IMR-90 (cell line): Measurements from ENCODE around the gene AKR1C2. TPM values are rescaled to one million over a fixed set of nuclear protein-coding genes. Genes with fewer than 3 reads are reported as not detected.

ENCODE experiments used
- ATAC-seq: fragments of 200-7000 bp; cut with Tn5 transposase; 2 replicates; pipeline ENCODE4 v1.9.1; 2020; ENCODE audit warnings: low read depth, mild to moderate bottlenecking, moderate library complexity
- BruUV-seq: library from RNA; stranded (reverse); fragments of 400-500 nt; replicated peaks from 2 replicates; lab custom pipeline; 2021; lab: Mats Ljungman, UMichigan
- CTCF ChIA-PET: fragments of 300-600 bp; formaldehyde crosslinking; extraction: SDS; loops from one replicate; lab custom pipeline; 2021; ENCODE audit warnings: antibody characterized with exemption; lab: Yijun Ruan, JAX
- POLR2A ChIA-PET: fragments of 300-600 bp; sonication (Branson Sonifier 250); formaldehyde crosslinking; loops from one replicate; lab custom pipeline; 2022; ENCODE audit warnings: antibody characterized with exemption; ENCODE audit not compliant: unreplicated experiment; lab: Charles Lee
- DNase-seq: peaks from one replicate; pipeline ENCODE4 v3.0.0; 2013
- H2AFZ ChIP-seq: replicated peaks from 2 replicates; pipeline ENCODE3; 2013; ENCODE audit warnings: low read length, mild to moderate bottlenecking; ENCODE audit not compliant: poor library complexity
- H2AK5ac ChIP-seq: 2 replicates; pipeline ENCODE4 v1.6.1; 2013; ENCODE audit warnings: low read depth, low read length, inconsistent platforms
- H2AK9ac ChIP-seq: replicated peaks from 2 replicates; pipeline ENCODE3; 2013; ENCODE audit warnings: mild to moderate bottlenecking, low read depth, low read length, moderate library complexity; ENCODE audit not compliant: poor library complexity
- H2BK120ac ChIP-seq: 2 replicates; pipeline ENCODE4 v1.6.1; 2013; ENCODE audit warnings: low read depth, low read length, inconsistent platforms
- H2BK15ac ChIP-seq: 3 replicates; pipeline ENCODE4 v1.6.1; 2013; ENCODE audit warnings: low read depth, low read length, inconsistent platforms
- H2BK20ac ChIP-seq: 2 replicates; pipeline ENCODE4 v1.6.1; 2013; ENCODE audit warnings: low read depth, mild to moderate bottlenecking, inconsistent platforms, low read length, moderate library complexity
- H2BK5ac ChIP-seq: 2 replicates; pipeline ENCODE4 v1.6.1; 2013; ENCODE audit warnings: mild to moderate bottlenecking, low read depth, low read length, inconsistent platforms; ENCODE audit not compliant: poor library complexity, severe bottlenecking
- H3K14ac ChIP-seq: replicated peaks from 2 replicates; pipeline ENCODE4 v1.6.1; 2013; ENCODE audit warnings: low read depth, low read length, inconsistent platforms
- H3K18ac ChIP-seq: 2 replicates; pipeline ENCODE4 v1.6.1; 2013; ENCODE audit warnings: low read depth, low read length, control low read depth
- H3K23ac ChIP-seq: 2 replicates; pipeline ENCODE4 v1.6.1; 2013; ENCODE audit warnings: low read depth, low read length, inconsistent platforms
- H3K27ac ChIP-seq: 2 replicates; pipeline ENCODE4 v1.5.1; 2013; ENCODE audit warnings: mild to moderate bottlenecking, control low read depth, low read length; ENCODE audit not compliant: insufficient read depth
- H3K27me3 ChIP-seq: 2 replicates; pipeline ENCODE4 v1.6.1; 2013; ENCODE audit warnings: low read length; ENCODE audit not compliant: control insufficient read depth, insufficient read depth
- H3K36me3 ChIP-seq: 2 replicates; pipeline ENCODE4 v1.6.1; 2013; ENCODE audit warnings: low read length, mixed read lengths; ENCODE audit not compliant: control insufficient read depth, insufficient read depth
- H3K4ac ChIP-seq: 2 replicates; pipeline ENCODE4 v1.6.1; 2013; ENCODE audit warnings: low read depth, low read length, inconsistent platforms
- H3K4me1 ChIP-seq: 2 replicates; pipeline ENCODE4 v1.6.1; 2013; ENCODE audit warnings: low read length, mixed read lengths; ENCODE audit not compliant: control insufficient read depth, insufficient read depth
- H3K4me2 ChIP-seq: 2 replicates; pipeline ENCODE4 v1.6.1; 2013; ENCODE audit warnings: low read depth, mild to moderate bottlenecking, control low read depth, low read length, moderate library complexity
- H3K4me3 ChIP-seq: 2 replicates; pipeline ENCODE4 v1.5.1; 2013; ENCODE audit warnings: low read depth, mild to moderate bottlenecking, control low read depth, low read length, moderate library complexity; ENCODE audit not compliant: insufficient read depth
- H3K56ac ChIP-seq: 2 replicates; pipeline ENCODE4 v1.6.1; 2013; ENCODE audit warnings: low read length, inconsistent platforms; ENCODE audit not compliant: insufficient read depth; ENCODE audit errors: extremely low read depth
- H3K79me1 ChIP-seq, 2 experiments: 2 replicates each; pipeline ENCODE4 v1.6.1; 2013; ENCODE audit warnings: low read length in 2 of 2, inconsistent platforms in 1 of 2, low read depth in 1 of 2
- H3K9ac ChIP-seq: 2 replicates; pipeline ENCODE4 v1.6.1; 2013; ENCODE audit warnings: low read depth, low read length, control low read depth
- H3K9me1 ChIP-seq: 2 replicates; pipeline ENCODE4 v1.6.1; 2013; ENCODE audit warnings: low read length, inconsistent platforms; ENCODE audit not compliant: insufficient read depth
- H3K9me3 ChIP-seq: 2 replicates; pipeline ENCODE4 v1.6.1; 2013; ENCODE audit warnings: low read length; ENCODE audit not compliant: control insufficient read depth, insufficient read depth
- H4K20me1 ChIP-seq: 2 replicates; pipeline ENCODE4 v1.6.1; 2013; ENCODE audit warnings: low read length, inconsistent platforms; ENCODE audit not compliant: insufficient read depth
- H4K5ac ChIP-seq: 2 replicates; pipeline ENCODE4 v1.6.1; 2013; ENCODE audit warnings: mild to moderate bottlenecking, low read depth, low read length, control low read depth
- H4K8ac ChIP-seq, 2 experiments: 2 replicates each; pipeline ENCODE4 v1.6.1; 2013; ENCODE audit warnings: low read depth in 2 of 2, low read length in 2 of 2, control low read depth in 1 of 2, inconsistent platforms in 1 of 2
- H4K91ac ChIP-seq: 2 replicates; pipeline ENCODE4 v1.6.1; 2013; ENCODE audit warnings: low read depth, low read length, inconsistent platforms; ENCODE audit not compliant: insufficient read depth
- CEBPB ChIP-seq: IDR thresholded peaks from 2 replicates; pipeline ENCODE4 v1.6.1; 2012; ENCODE audit warnings: low read depth, low read length, improper control_type of control experiment
- CHD1 ChIP-seq: IDR thresholded peaks from 2 replicates; pipeline ENCODE4 v1.6.1; 2012; ENCODE audit warnings: low read depth, low read length, improper control_type of control experiment
- dilution Hi-C: fragments of 300-500 bp; cut with HindIII; formaldehyde crosslinking; loops from one replicate; pipeline ENCODE4 v1.14.3; 2018; ENCODE audit warnings: low sequenced_read_pairs; ENCODE audit not compliant: unreplicated experiment
- in situ Hi-C: fragments of 300-500 bp; cut with MboI; formaldehyde crosslinking; loops from 3 replicates; pipeline ENCODE4 v1.14.3; 2019; ENCODE audit warnings: low sequenced_read_pairs, inconsistent platforms, mixed read lengths
- intact Hi-C: fragments of 100-400 bp; cut with micrococcal nuclease; formaldehyde crosslinking; loops from 2 replicates; pipeline ENCODE4 v1.10.0; 2022
- polyA plus RNA-seq, 3 experiments: library from polyadenylated mRNA; depleted of rRNA; stranded (reverse); fragments of >200 nt; gene quantifications; 2 replicates each; pipeline ENCODE4 v1.2.3, GENCODE V29; 2012; ENCODE audit warnings: low replicate concordance in 1 of 3
- total RNA-seq: library from RNA; depleted of rRNA; stranded (reverse); fragments of >200 nt; gene quantifications from 2 replicates; pipeline ENCODE4 v1.2.3, GENCODE V29; 2012

Gene AKR1C2
- total and polyA plus RNA-seq, 2 of the 4 experiments (the other 2 are of a cell fraction), result 0.36 to 1.0 TPM

DNA sequence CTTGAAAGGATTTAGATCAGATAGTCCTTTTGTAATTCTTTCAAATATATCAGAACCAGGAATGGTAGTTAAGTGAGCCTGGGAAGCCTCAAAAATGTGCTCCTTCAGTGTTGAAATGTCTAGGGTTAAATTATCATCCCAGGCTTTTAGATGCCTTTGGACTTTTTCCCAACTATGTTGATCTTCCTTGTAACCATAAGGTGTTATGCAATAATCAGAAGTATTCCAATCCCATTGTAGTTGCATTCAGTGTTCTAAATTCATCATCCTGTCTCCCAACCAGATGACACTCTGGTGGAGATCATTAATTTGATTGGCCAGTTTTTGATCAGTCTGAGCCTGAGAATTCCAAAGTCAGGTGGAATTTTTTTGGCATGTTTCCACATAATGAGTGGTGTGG is 35.1 kb upstream of the AKR1C2 start:
- Histone ChIP-seq H3K9me3 (peaks cover 5% of the 10 kb centered on the region), H3K9ac (no peak overlapping the region), H3K4me3 (no peak overlapping the region), H3K14ac (no peak overlapping the region), H2BK5ac (no peak overlapping the region), H2AK5ac (no peak overlapping the region), H3K4me1 (no peaks in the 10 kb centered on the region; the same call in 1 of the 2 replicates), H4K5ac (no peak overlapping the region), H3K18ac (no peak overlapping the region), H3K4ac (no peak overlapping the region), H3K27me3 (no peaks in the 10 kb centered on the region), H2BK15ac (no peak overlapping the region), H3K9me1 (no peaks in the 10 kb centered on the region), H3K56ac (no peak overlapping the region), H4K20me1 (no peaks in the 10 kb centered on the region), H2AK9ac (no peak overlapping the region), H4K91ac (no peak overlapping the region), H3K36me3 (no peaks in the 10 kb centered on the region), H3K79me1 (no peaks in the 10 kb centered on the region), H2AFZ (no peak overlapping the region), H2BK120ac (no peak overlapping the region), H3K27ac (no peak overlapping the region), H3K4me2 (no peak overlapping the region), H3K23ac (no peak overlapping the region), H4K8ac (no peak overlapping the region), H2BK20ac (no peak overlapping the region)
- in situ Hi-C loops, result no loop called here
- dilution Hi-C loops, result no loop called here
- no peak for DNase-seq
- ChIA-PET CTCF (no interaction called here), POLR2A (no interaction called here)
- no TSS peak for BruUV-seq
- ATAC-seq, result no peak
- 0 out of 2 replicates have a peak, but pooled peaks have one; percentile 14 for TF ChIP-seq CEBPB
- no peak for TF ChIP-seq CHD1
- intact Hi-C loops, result no loop called here
